H1 (cell line): ENCODE results near the gene JPT2. TPM values are rescaled to one million over a fixed set of nuclear protein-coding genes. Genes with fewer than 3 reads are reported as not detected.

Source experiments
- CBX5 ChIP-seq: fragments of 300-800, 300-1000 bp; sonication (generic); IDR thresholded peaks from 2 replicates; pipeline ENCODE4 v1.7.1; 2016; ENCODE audit warnings: antibody characterized with exemption, low read length, low read depth
- CHD1 ChIP-seq: IDR thresholded peaks from 2 replicates; pipeline ENCODE4 v1.6.1; 2012; ENCODE audit warnings: low read depth, low read length, improper control_type of control experiment
- CHD7 ChIP-seq: fragments of 300-600 bp; sonication (generic); IDR thresholded peaks from 2 replicates; pipeline ENCODE4 v1.7.1; 2012; ENCODE audit warnings: low read length, moderate library complexity, mild to moderate bottlenecking, inconsistent platforms; ENCODE audit not compliant: insufficient replicate concordance
- JUND ChIP-seq: IDR thresholded peaks from 2 replicates; pipeline ENCODE4 v1.6.1; 2011; ENCODE audit warnings: mild to moderate bottlenecking, improper control_type of control experiment, low read length
- KDM1A ChIP-seq: fragments of 200-600, 300-600 bp; sonication (generic); IDR thresholded peaks from 2 replicates; pipeline ENCODE4 v1.7.1; 2016; ENCODE audit warnings: mild to moderate bottlenecking, low read length, borderline replicate concordance
- MAFK ChIP-seq: IDR thresholded peaks from 2 replicates; pipeline ENCODE4 v1.6.1; 2012; ENCODE audit warnings: low read depth, mild to moderate bottlenecking, improper control_type of control experiment, low read length
- NANOG ChIP-seq: IDR thresholded peaks from 2 replicates; pipeline ENCODE4 v1.6.1; 2011; ENCODE audit warnings: low read length, low read depth, mild to moderate bottlenecking, inconsistent platforms; ENCODE audit not compliant: insufficient read depth, poor library complexity, severe bottlenecking
- SIN3A ChIP-seq, 2 experiments: IDR thresholded peaks in 1 of 2; conservative IDR thresholded peaks in 1 of 2; 2 replicates each; pipeline ENCODE4 v1.6.1; 2011 to 2012; ENCODE audit warnings: low read length in 2 of 2, improper control_type of control experiment in 1 of 2, low read depth in 1 of 2, mild to moderate bottlenecking in 1 of 2
- SP1 ChIP-seq: IDR thresholded peaks from 2 replicates; pipeline ENCODE4 v1.6.1; 2011; ENCODE audit warnings: low read depth, low read length
- SP2 ChIP-seq: IDR thresholded peaks from 2 replicates; pipeline ENCODE4 v1.6.1; 2012; ENCODE audit warnings: mild to moderate bottlenecking, low read length, inconsistent platforms
- polyA plus RNA-seq, 7 experiments: library from polyadenylated mRNA; depleted of rRNA in 3 of 7; stranded (reverse) in 5 of 7; unstranded in 2 of 7; fragments of >200 nt in 5 of 7; fragments of 200-250 nt in 2 of 7; gene quantifications; 1 replicate in 5 of 7; 2 replicates in 1 of 7; 4 replicates in 1 of 7; pipeline versions ENCODE4 v1.2.1 to v1.2.3, GENCODE V29; 2011 to 2013; ENCODE audit warnings: missing spikeins in 2 of 7, mixed read lengths in 2 of 7
- total RNA-seq: library from RNA; stranded (reverse); fragmentation: NEBNext Ultra II Directional; extraction: Animal tissue kit (Norgen Biotek cat#: 25700); gene quantifications from 2 replicates; pipeline ENCODE4 v1.2.1, GENCODE V29; 2021

The JPT2 gene
- total and polyA plus RNA-seq, 2 of the 8 experiments (the other 6 are each of a cell fraction or from before 2014, with no cell fraction given), result 67.6 to 197 TPM

- TF ChIP-seq CHD7, result no peak
- no peak for TF ChIP-seq SIN3A (conservative IDR thresholded peaks at IDR 0.05 in 1 of 2, IDR thresholded peaks at IDR 0.05 in 1 of 2; ENCODE audit: low read depth in 1 of 2, low read length in 2 of 2)
- no peak for TF ChIP-seq CHD1
- no peak for TF ChIP-seq NANOG
- TF ChIP-seq MAFK, result no peak
- TF ChIP-seq JUND, result no peak
- no peak for TF ChIP-seq SP1
- TF ChIP-seq CBX5, result no peak
- no peak for TF ChIP-seq SP2
- TF ChIP-seq KDM1A, result no peak
- TF ChIP-seq, all 59 proteins: peak for 0
Measured at GRCh38 chr16:1677339-1677738, 740 bp upstream of the JPT2 start (continued).
